CD14-positive monocyte (primary cell): ENCODE data around the gene SLC38A10. TPM values are rescaled to one million over a fixed set of nuclear protein-coding genes. Genes with fewer than 3 reads are reported as not detected.

Experiments used
- DNase-seq, 3 donors: peaks; one replicate each; pipeline ENCODE4 v3.0.0-alpha.2; 2011 to 2022
- H2AFZ ChIP-seq: 2 replicates; pipeline ENCODE4 v1.6.0; 2012; ENCODE audit warnings: mild to moderate bottlenecking, low read depth, low read length, inconsistent platforms; ENCODE audit not compliant: insufficient read depth, poor library complexity, severe bottlenecking
- H3K27ac ChIP-seq, 2 donors: 1 replicate in 1 of 2; 2 replicates in 1 of 2; pipeline ENCODE4 v1.5.1; 2012 to 2013; ENCODE audit warnings: low read length in 2 of 2, control low read depth in 1 of 2, inconsistent platforms in 1 of 2, low read depth in 1 of 2, mild to moderate bottlenecking in 1 of 2
- H3K27me3 ChIP-seq, 2 donors: one replicate each; pipeline versions ENCODE4 v1.6.0 to v1.6.1; 2011 to 2013; ENCODE audit warnings: low read length in 2 of 2; ENCODE audit not compliant: control insufficient read depth in 2 of 2, insufficient read depth in 2 of 2
- H3K36me3 ChIP-seq, 2 donors: replicated peaks in 1 of 2; 1 replicate in 1 of 2; 2 replicates in 1 of 2; pipeline versions ENCODE4 v1.5.1 to v1.6.1; 2012 to 2013; ENCODE audit warnings: low read length in 2 of 2, control low read depth in 1 of 2, inconsistent platforms in 1 of 2, mild to moderate bottlenecking in 1 of 2; ENCODE audit not compliant: insufficient read depth in 2 of 2, control insufficient read depth in 1 of 2
- H3K4me1 ChIP-seq, 2 donors: 1 replicate in 1 of 2; 2 replicates in 1 of 2; pipeline versions ENCODE4 v1.5.1 to v1.6.1; 2012 to 2013; ENCODE audit warnings: low read length in 2 of 2, control low read depth in 1 of 2, inconsistent platforms in 1 of 2, mild to moderate bottlenecking in 1 of 2, moderate library complexity in 1 of 2; ENCODE audit not compliant: insufficient read depth in 2 of 2, control insufficient read depth in 1 of 2
- H3K4me2 ChIP-seq: replicated peaks from 2 replicates; pipeline ENCODE3; 2012; ENCODE audit warnings: low read length, moderate library complexity, mild to moderate bottlenecking; ENCODE audit not compliant: poor library complexity, severe bottlenecking; ENCODE audit errors: extremely low read depth
- H3K4me3 ChIP-seq, 3 experiments: fragments of 200-600 bp in 1 of 3; sonication (generic) in 1 of 3; replicated peaks in 1 of 3; 1 replicate in 2 of 3; 2 replicates in 1 of 3; pipeline ENCODE4 v1.5.1; 2011 to 2013; ENCODE audit warnings: low read length in 3 of 3, mild to moderate bottlenecking in 3 of 3, control low read depth in 2 of 3, low read depth in 2 of 3, inconsistent platforms in 1 of 3, moderate library complexity in 1 of 3
- H3K79me2 ChIP-seq: 2 replicates; pipeline ENCODE4 v1.6.0; 2012; ENCODE audit warnings: mild to moderate bottlenecking, control low read depth, inconsistent platforms, low read length, moderate library complexity; ENCODE audit not compliant: insufficient read depth
- H3K9ac ChIP-seq: 2 replicates; pipeline ENCODE4 v1.6.0; 2017; ENCODE audit warnings: low read length, mild to moderate bottlenecking; ENCODE audit not compliant: insufficient read depth, poor library complexity, severe bottlenecking
- H3K9me3 ChIP-seq, 2 donors: replicated peaks in 1 of 2; 1 replicate in 1 of 2; 2 replicates in 1 of 2; pipeline versions ENCODE4 v1.5.1 to v1.6.1; 2012 to 2013; ENCODE audit warnings: low read length in 2 of 2, control low read depth in 1 of 2; ENCODE audit not compliant: control insufficient read depth in 1 of 2, insufficient read depth in 1 of 2
- H4K20me1 ChIP-seq: 2 replicates; pipeline ENCODE4 v1.6.0; 2012; ENCODE audit warnings: mild to moderate bottlenecking, low read length, control low read depth, moderate library complexity; ENCODE audit not compliant: insufficient read depth
- H3K27ac Mint-ChIP-seq, 7 donors: one replicate each; pipeline ENCODE4 v1.8.0; 2020; ENCODE audit warnings: mild to moderate bottlenecking in 7 of 7, mixed read lengths in 7 of 7, moderate library complexity in 6 of 7, inconsistent platforms in 2 of 7
- H3K27me3 Mint-ChIP-seq, 3 donors: one replicate each; pipeline ENCODE4 v1.8.0; 2021 to 2022; ENCODE audit warnings: low read depth in 3 of 3, mild to moderate bottlenecking in 3 of 3, mixed read lengths in 3 of 3, moderate library complexity in 3 of 3, inconsistent platforms in 1 of 3
- H3K36me3 Mint-ChIP-seq, 2 donors: one replicate each; pipeline ENCODE4 v1.8.0; 2020; ENCODE audit warnings: mixed read lengths in 2 of 2, inconsistent platforms in 1 of 2, mild to moderate bottlenecking in 1 of 2
- H3K4me1 Mint-ChIP-seq: one replicate; pipeline ENCODE4 v1.8.0; 2020; ENCODE audit warnings: mild to moderate bottlenecking, mixed read lengths
- H3K4me3 Mint-ChIP-seq, 2 donors: one replicate each; pipeline ENCODE4 v1.8.0; 2020; ENCODE audit warnings: mild to moderate bottlenecking in 2 of 2, mixed read lengths in 2 of 2, moderate library complexity in 1 of 2
- H3K9me3 Mint-ChIP-seq, 7 donors: one replicate each; pipeline ENCODE4 v1.8.0; 2020 to 2022; ENCODE audit warnings: mixed read lengths in 7 of 7, mild to moderate bottlenecking in 6 of 7, moderate library complexity in 6 of 7, inconsistent platforms in 2 of 7
- CTCF ChIP-seq: fragments of 200-600 bp; IDR thresholded peaks from one replicate; pipeline ENCODE4 v1.8.0; 2022; ENCODE audit warnings: antibody characterized with exemption, mild to moderate bottlenecking
- WGBS: methylation state at CpG from one replicate; pipeline ENCODE4 v1.1.5; 2013; ENCODE audit warnings: missing lambda C conversion rate; ENCODE audit not compliant: insufficient coverage; 5-methylcytosine and 5-hydroxymethylcytosine counted together
- intact Hi-C, 2 donors: fragments of 100-400 bp; cut with micrococcal nuclease; formaldehyde crosslinking; loops; one replicate each; pipeline versions ENCODE4 v1.15.0 to v1.15.1; 2023
- polyA plus RNA-seq, 3 donors: library from polyadenylated mRNA; depleted of rRNA in 1 of 3; unstranded in 2 of 3; stranded (reverse) in 1 of 3; fragments of 300-500 nt in 2 of 3; fragments of >200 nt in 1 of 3; fragmentation: Illumina TruSeq in 2 of 3; gene quantifications; 1 replicate in 2 of 3; 2 replicates in 1 of 3; pipeline ENCODE4 v1.2.3, GENCODE V29; 2012 to 2021

The SLC38A10 gene
- polyA plus RNA-seq, 3 donors = 50.8 to 76.1 (median 68.4) TPM

- Mint-ChIP-seq H3K4me1 (peaks cover 22% of the 10 kb centered on the region), H3K9me3 (peaks cover 0 to 3% (median 0%) of the 10 kb centered on the region in 7 donors), H3K36me3 (peaks cover 23 to 40% of the 10 kb centered on the region in 2 donors), H3K27ac (peak overlapping the region in 1 of 7 donors; percentile 26), H3K4me3 (no peak overlapping the region), H3K27me3 (no peaks in the 10 kb centered on the region)
- H3K79me2 ChIP-seq = peaks cover 15% of the 10 kb centered on the region
- no peak overlapping the region for H3K9ac ChIP-seq
- H3K27me3 ChIP-seq = no peaks in the 10 kb centered on the region
- peaks cover 47% of the 10 kb centered on the region for H4K20me1 ChIP-seq
- peaks cover 8 to 13% of the 10 kb centered on the region in 2 donors for H3K4me1 ChIP-seq
- no peaks in the 10 kb centered on the region for H3K9me3 ChIP-seq
- WGBS = 94% methylated on average over 22 of the region's 24 CpGs
- no peak overlapping the region for H3K27ac ChIP-seq
- H3K4me2 ChIP-seq = no peak overlapping the region
- H2AFZ ChIP-seq = no peak overlapping the region
- no peak overlapping the region for H3K4me3 ChIP-seq
- intact Hi-C loops = no loop called here
- no peak for TF ChIP-seq CTCF
- DNase-seq = no peak
- peaks cover 23 to 44% of the 10 kb centered on the region in 2 donors for H3K36me3 ChIP-seq
Measured at GRCh38 chr17:81244358-81245023, 50.6 kb downstream of the SLC38A10 start.

- no peak for DNase-seq
- no peaks in the 10 kb centered on the region for H3K9me3 ChIP-seq
- H3K4me1 ChIP-seq = peaks cover 10 to 19% of the 10 kb centered on the region in 2 donors
- H3K4me1 Mint-ChIP-seq = peaks cover 22% of the 10 kb centered on the region
- peaks cover 19 to 34% of the 10 kb centered on the region in 2 donors for H3K36me3 ChIP-seq
- no peak for TF ChIP-seq CTCF
- WGBS = 90% methylated on average over 3 of the region's 10 CpGs
- intact Hi-C loops = no loop called here
- no peak overlapping the region for H3K4me2 ChIP-seq
- H3K79me2 ChIP-seq = peaks cover 24% of the 10 kb centered on the region
- peaks cover 20 to 33% of the 10 kb centered on the region in 2 donors for H3K36me3 Mint-ChIP-seq
- no peak overlapping the region for H3K27ac ChIP-seq
- no peaks in the 10 kb centered on the region for H3K27me3 Mint-ChIP-seq
- peaks cover 47% of the 10 kb centered on the region for H4K20me1 ChIP-seq
- H3K4me3 ChIP-seq = no peak overlapping the region
- peaks cover 0 to 2% (median 0%) of the 10 kb centered on the region in 7 donors for H3K9me3 Mint-ChIP-seq
- no peak overlapping the region for H3K27ac Mint-ChIP-seq
- H3K9ac ChIP-seq = no peak overlapping the region
- H3K4me3 Mint-ChIP-seq = no peak overlapping the region
- no peaks in the 10 kb centered on the region for H3K27me3 ChIP-seq
- no peak overlapping the region for H2AFZ ChIP-seq
Measured at GRCh38 chr17:81243333-81243664, 51.8 kb downstream of the SLC38A10 start.
